GM10248 (cell line): ENCODE results near the gene BTG2.
"Not testable (repeated sequence)": the region's sequence is repeated elsewhere in the genome, so short reads cannot be mapped to it uniquely, and the experiment has no call there.

ENCODE experiments used
- CTCF ChIA-PET: fragments of 300-600 bp; sonication (Branson Sonifier 250); formaldehyde crosslinking; extraction: SDS; loops from one replicate; lab custom pipeline; 2021; ENCODE audit warnings: antibody characterized with exemption; lab: Yijun Ruan, JAX
- POLR2A ChIA-PET: fragments of 350-650 bp; sonication (Branson Sonifier 250); formaldehyde crosslinking; extraction: SDS; loops from one replicate; lab custom pipeline; 2020; ENCODE audit warnings: antibody characterized with exemption; lab: Yijun Ruan, JAX
- DNase-seq: peaks from one replicate; pipeline ENCODE4 v3.0.0; 2012; ENCODE audit errors: extremely low spot score
- TF ChIP-seq, protein P1 (sequence below): IDR thresholded peaks from 2 replicates; pipeline ENCODE4 v1.5.1; 2012; ENCODE audit warnings: mild to moderate bottlenecking, low read depth; ENCODE audit errors: extremely low read depth, missing control alignments, control extremely low read depth

BTG2 gene

GRCh38 chr1:203307641-203308126 lies 2.4 kb downstream of the BTG2 start:
- DNase-seq, result no peak
- ChIA-PET CTCF (interaction anchor here (0.8 to 9.7 kb wide), 16 partner anchors 9 to 37 kb away, joined by 3 to 228 read pairs (median 12); no protein-coding TSS in a partner anchor), POLR2A (interaction anchor here (0.6 to 9.2 kb wide), 12 partner anchors 8 to 40 kb away, joined by 3 to 225 read pairs (median 12); no protein-coding TSS in a partner anchor)
- TF ChIP-seq, protein P1, sequence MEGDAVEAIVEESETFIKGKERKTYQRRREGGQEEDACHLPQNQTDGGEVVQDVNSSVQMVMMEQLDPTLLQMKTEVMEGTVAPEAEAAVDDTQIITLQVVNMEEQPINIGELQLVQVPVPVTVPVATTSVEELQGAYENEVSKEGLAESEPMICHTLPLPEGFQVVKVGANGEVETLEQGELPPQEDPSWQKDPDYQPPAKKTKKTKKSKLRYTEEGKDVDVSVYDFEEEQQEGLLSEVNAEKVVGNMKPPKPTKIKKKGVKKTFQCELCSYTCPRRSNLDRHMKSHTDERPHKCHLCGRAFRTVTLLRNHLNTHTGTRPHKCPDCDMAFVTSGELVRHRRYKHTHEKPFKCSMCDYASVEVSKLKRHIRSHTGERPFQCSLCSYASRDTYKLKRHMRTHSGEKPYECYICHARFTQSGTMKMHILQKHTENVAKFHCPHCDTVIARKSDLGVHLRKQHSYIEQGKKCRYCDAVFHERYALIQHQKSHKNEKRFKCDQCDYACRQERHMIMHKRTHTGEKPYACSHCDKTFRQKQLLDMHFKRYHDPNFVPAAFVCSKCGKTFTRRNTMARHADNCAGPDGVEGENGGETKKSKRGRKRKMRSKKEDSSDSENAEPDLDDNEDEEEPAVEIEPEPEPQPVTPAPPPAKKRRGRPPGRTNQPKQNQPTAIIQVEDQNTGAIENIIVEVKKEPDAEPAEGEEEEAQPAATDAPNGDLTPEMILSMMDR, result no peak

DNA sequence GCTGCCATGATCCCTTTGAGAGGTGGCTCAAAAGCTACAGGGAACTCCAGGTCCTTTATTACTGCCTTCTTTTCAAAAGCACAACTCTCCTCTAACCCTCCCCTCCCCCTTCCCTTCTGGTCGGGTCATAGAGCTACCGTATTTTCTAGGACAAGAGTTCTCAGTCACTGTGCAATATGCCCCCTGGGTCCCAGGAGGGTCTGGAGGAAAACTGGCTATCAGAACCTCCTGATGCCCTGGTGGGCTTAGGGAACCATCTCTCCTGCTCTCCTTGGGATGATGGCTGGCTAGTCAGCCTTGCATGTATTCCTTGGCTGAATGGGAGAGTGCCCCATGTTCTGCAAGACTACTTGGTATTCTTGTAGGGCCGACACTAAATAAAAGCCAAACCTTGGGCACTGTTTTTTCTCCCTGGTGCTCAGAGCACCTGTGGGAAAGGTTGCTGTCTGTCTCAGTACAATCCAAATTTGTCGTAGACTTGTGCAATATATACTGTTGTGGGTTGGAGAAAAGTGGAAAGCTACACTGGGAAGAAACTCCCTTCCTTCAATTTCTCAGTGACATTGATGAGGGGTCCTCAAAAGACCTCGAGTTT lies 3.1 kb downstream of the BTG2 start:
- DNase-seq, result no peak
- ChIA-PET CTCF (interaction anchor here (0.8 to 9.7 kb wide), 13 partner anchors 9 to 37 kb away, joined by 3 to 228 read pairs (median 13); no protein-coding TSS in a partner anchor), POLR2A (interaction anchor here (1.3 to 9.2 kb wide), 7 partner anchors 9 to 36 kb away, joined by 7 to 225 read pairs (median 13); no protein-coding TSS in a partner anchor)
- TF ChIP-seq, protein P1, result no peak

DNA sequence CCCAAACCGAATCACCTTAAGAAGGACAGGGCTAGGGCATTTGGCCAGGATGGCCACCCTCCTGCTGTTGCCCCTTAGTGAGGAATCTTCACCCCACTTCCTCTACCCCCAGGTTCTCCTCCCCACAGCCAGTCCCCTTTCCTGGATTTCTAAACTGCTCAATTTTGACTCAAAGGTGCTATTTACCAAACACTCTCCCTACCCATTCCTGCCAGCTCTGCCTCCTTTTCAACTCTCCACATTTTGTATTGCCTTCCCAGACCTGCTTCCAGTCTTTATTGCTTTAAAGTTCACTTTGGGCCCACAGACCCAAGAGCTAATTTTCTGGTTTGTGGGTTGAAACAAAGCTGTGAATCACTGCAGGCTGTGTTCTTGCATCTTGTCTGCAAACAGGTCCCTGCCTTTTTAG lies 3.6 kb downstream of the BTG2 start:
- TF ChIP-seq, protein P1, result no peak
- CTCF ChIA-PET, result interaction anchor here (1.8 to 9.7 kb wide), 11 partner anchors 8 to 179 kb away, joined by 4 to 228 read pairs (median 14); no protein-coding TSS in a partner anchor
- DNase-seq, result no peak
- POLR2A ChIA-PET, result interaction anchor here (1.3 to 9.2 kb wide), 6 partner anchors 8 to 36 kb away, joined by 7 to 225 read pairs (median 12); no protein-coding TSS in a partner anchor

- DNase-seq, result no peak
- TF ChIP-seq, protein P1, result no peak
- ChIA-PET CTCF (interaction anchor here (1.0 to 9.7 kb wide), 6 partner anchors 12 to 40 kb away, joined by 3 to 228 read pairs (median 7); no protein-coding TSS in a partner anchor), POLR2A (interaction anchor here (0.6 to 9.2 kb wide), 9 partner anchors 12 to 392 kb away, joined by 3 to 225 read pairs (median 5); no protein-coding TSS in a partner anchor)
These were observed 6.3 kb downstream of the BTG2 start for GRCh38 chr1:203311368-203312301.

- POLR2A ChIA-PET, DNase-seq: not testable (repeated sequence)
- CTCF ChIA-PET, result interaction anchor here (1.0 to 9.7 kb wide), 5 partner anchors 9 to 43 kb away, joined by 3 to 228 read pairs (median 4); no protein-coding TSS in a partner anchor
These were observed 8.9 kb downstream of the BTG2 start for GRCh38 chr1:203314025-203314759.

DNA sequence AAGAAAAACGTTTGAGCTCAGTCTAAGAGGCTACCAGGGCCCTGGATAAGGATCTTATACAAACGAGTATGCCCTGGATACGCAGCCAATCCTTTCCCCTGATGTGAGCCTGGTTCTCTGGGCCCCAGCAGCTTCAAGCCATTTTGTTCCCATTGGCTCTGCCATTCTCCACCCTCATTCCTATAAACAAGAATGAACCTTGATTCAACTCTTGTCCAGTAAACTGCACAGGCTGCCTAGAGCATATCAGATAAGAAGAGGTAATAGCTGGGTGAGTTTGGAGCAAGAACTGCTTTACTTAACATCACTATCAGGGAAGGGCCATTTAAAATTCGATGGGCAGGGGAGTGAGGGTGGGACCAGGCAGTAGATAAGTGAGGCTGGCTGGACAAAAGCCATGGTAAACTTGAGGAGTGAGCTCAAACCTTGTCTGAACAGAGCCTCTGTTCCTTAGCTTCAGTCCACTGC lies 11.3 kb downstream of the BTG2 start:
- POLR2A ChIA-PET, result interaction anchor here (0.8 to 2.4 kb wide), 5 partner anchors 8 to 27 kb away, joined by 3 to 11 read pairs (median 8); no protein-coding TSS in a partner anchor
- TF ChIP-seq, protein P1, result no peak
- no peak for DNase-seq
- CTCF ChIA-PET, result interaction anchor here (0.6 to 2.4 kb wide), 10 partner anchors 9 to 49 kb away, joined by 3 to 14 read pairs (median 3); no protein-coding TSS in a partner anchor
